Measurements from ENCODE around the gene NIP7.

Gene NIP7

GRCh38 chr16:69318177-69318910 is 21.2 kb upstream of the NIP7 start:
- in situ Hi-C loops (cut with HindIII; ENCODE audit: low sequenced_read_pairs): no loop called here

GRCh38 chr16:69318911-69319289 is 20.7 kb upstream of the NIP7 start:
- in situ Hi-C loops (cut with HindIII; ENCODE audit: low sequenced_read_pairs): no loop called here

GRCh38 chr16:69319381-69319780 is 20.2 kb upstream of the NIP7 start:
- in situ Hi-C loops (cut with HindIII; ENCODE audit: low sequenced_read_pairs): no loop called here

GRCh38 chr16:69319826-69320739 is 19.5 kb upstream of the NIP7 start:
- in situ Hi-C loops (cut with HindIII; ENCODE audit: low sequenced_read_pairs): no loop called here

- in situ Hi-C loops (cut with HindIII; ENCODE audit: low sequenced_read_pairs): no loop called here
Observed at GRCh38 chr16:69320740-69321073, 18.9 kb upstream of the NIP7 start.

GRCh38 chr16:69321080-69321479 is 18.5 kb upstream of the NIP7 start:
- in situ Hi-C loops (cut with HindIII; ENCODE audit: low sequenced_read_pairs): no loop called here

GRCh38 chr16:69322343-69322742 is 17.2 kb upstream of the NIP7 start:
- in situ Hi-C loops (cut with HindIII; ENCODE audit: low sequenced_read_pairs): no loop called here

GRCh38 chr16:69323415-69323814 is 16.2 kb upstream of the NIP7 start:
- in situ Hi-C loops (cut with HindIII; ENCODE audit: low sequenced_read_pairs): no loop called here

- in situ Hi-C loops (cut with HindIII; ENCODE audit: low sequenced_read_pairs): no loop called here
Observed at GRCh38 chr16:69324013-69324531, 15.5 kb upstream of the NIP7 start.

- in situ Hi-C loops (cut with HindIII; ENCODE audit: low sequenced_read_pairs): no loop called here
Observed at GRCh38 chr16:69324585-69325253, 14.9 kb upstream of the NIP7 start.

- in situ Hi-C loops (cut with HindIII; ENCODE audit: low sequenced_read_pairs): no loop called here
Observed at GRCh38 chr16:69325784-69326171, 13.8 kb upstream of the NIP7 start.

GRCh38 chr16:69326172-69326873 is 13.2 kb upstream of the NIP7 start:
- in situ Hi-C loops (cut with HindIII; ENCODE audit: low sequenced_read_pairs): no loop called here

- in situ Hi-C loops (cut with HindIII; ENCODE audit: low sequenced_read_pairs): no loop called here
Observed at GRCh38 chr16:69327585-69328310, 11.8 kb upstream of the NIP7 start.

GRCh38 chr16:69328854-69329316 is 10.7 kb upstream of the NIP7 start:
- in situ Hi-C loops (cut with HindIII; ENCODE audit: low sequenced_read_pairs): no loop called here

GRCh38 chr16:69329369-69330285 is 9.9 kb upstream of the NIP7 start:
- in situ Hi-C loops (cut with HindIII; ENCODE audit: low sequenced_read_pairs): no loop called here

GRCh38 chr16:69330286-69331109 is 9.1 kb upstream of the NIP7 start, which contains the start of gene PDF:
TSS of gene PDF (minus strand) at chr16:69330588. CDS start at chr16:69330570, 18 bp downstream.
- in situ Hi-C loops (cut with HindIII; ENCODE audit: low sequenced_read_pairs): no loop called here

- in situ Hi-C loops (cut with HindIII; ENCODE audit: low sequenced_read_pairs): no loop called here
Observed at GRCh38 chr16:69334696-69335095, 4.9 kb upstream of the NIP7 start.

Data from DLD1 (cell line).